SK-N-SH (cell line): Measurements from ENCODE around the gene KLHDC3. TPM values are rescaled to one million over a fixed set of nuclear protein-coding genes. Genes with fewer than 3 reads are reported as not detected.

Experiments
- CTCF ChIA-PET: fragments of 300-600, 350-600 bp; formaldehyde crosslinking; extraction: SDS; loops from one replicate; lab custom pipeline; 2021; lab: Yijun Ruan, JAX
- POLR2A ChIA-PET: fragments of 350-600 bp; sonication (Branson Sonifier 250); formaldehyde crosslinking; extraction: SDS; loops from one replicate; lab custom pipeline; 2020; ENCODE audit warnings: antibody characterized with exemption, inconsistent platforms; lab: Yijun Ruan, JAX
- DNase-seq: peaks from one replicate; pipeline ENCODE4 v3.0.0; 2012
- H2AFZ ChIP-seq: fragments of 200-600 bp; sonication (generic); 2 replicates; pipeline ENCODE4 v1.8.1; 2016; ENCODE audit warnings: antibody characterized with exemption, mild to moderate bottlenecking, low read depth
- H3F3A ChIP-seq: fragments of 200-600 bp; sonication (generic); replicated peaks from 2 replicates; pipeline ENCODE3; 2016; ENCODE audit warnings: antibody characterized with exemption, mild to moderate bottlenecking; ENCODE audit not compliant: insufficient read depth
- H3K27ac ChIP-seq, 2 experiments: fragments of 200-500 bp in 1 of 2; fragments of 200-600 bp in 1 of 2; sonication (Bioruptor generic) in 1 of 2; sonication (generic), shearing (Covaris generic) in 1 of 2; 2 replicates each; pipeline versions ENCODE4 v1.5.1 to v1.6.1; 2014 to 2016; ENCODE audit warnings: low read depth in 2 of 2, inconsistent platforms in 1 of 2, low read length in 1 of 2, mild to moderate bottlenecking in 1 of 2, mixed read lengths in 1 of 2
- H3K27me3 ChIP-seq: fragments of 200-600 bp; sonication (generic), shearing (Covaris generic); 2 replicates; pipeline ENCODE4 v1.6.1; 2016; ENCODE audit warnings: mixed run types; ENCODE audit not compliant: insufficient read depth
- H3K36me3 ChIP-seq, 2 experiments: fragments of 200-500 bp in 1 of 2; fragments of 200-600 bp in 1 of 2; sonication (Bioruptor generic) in 1 of 2; sonication (generic) in 1 of 2; replicated peaks in 1 of 2; 2 replicates each; pipeline versions ENCODE3 to v1.5.1; 2014 to 2016; ENCODE audit warnings: low read length in 1 of 2, mild to moderate bottlenecking in 1 of 2; ENCODE audit not compliant: insufficient read depth in 2 of 2, control insufficient read depth in 1 of 2
- H3K4me1 ChIP-seq, 2 experiments: fragments of 200-500 bp in 1 of 2; fragments of 200-600 bp in 1 of 2; sonication (Bioruptor generic) in 1 of 2; sonication (generic), shearing (Covaris generic) in 1 of 2; 2 replicates each; pipeline versions ENCODE4 v1.5.1 to v1.6.1; 2014 to 2016; ENCODE audit warnings: low read depth in 1 of 2, low read length in 1 of 2, mixed run types in 1 of 2; ENCODE audit not compliant: insufficient read depth in 2 of 2, control insufficient read depth in 1 of 2
- H3K4me2 ChIP-seq: fragments of 200-600 bp; sonication (generic), shearing (Covaris generic); 2 replicates; pipeline ENCODE4 v1.6.1; 2017; ENCODE audit warnings: mixed run types
- H3K4me3 ChIP-seq, 2 experiments: fragments of 200-500 bp in 1 of 2; fragments of 200-600 bp in 1 of 2; sonication (Bioruptor generic) in 1 of 2; sonication (generic), shearing (Covaris generic) in 1 of 2; 2 replicates each; pipeline versions ENCODE4 v1.5.1 to v1.8.1; 2014 to 2016; ENCODE audit warnings: low read depth in 2 of 2, inconsistent platforms in 1 of 2, low read length in 1 of 2, mild to moderate bottlenecking in 1 of 2, mixed read lengths in 1 of 2, moderate library complexity in 1 of 2
- H3K79me2 ChIP-seq: fragments of 200-600 bp; sonication (generic); 2 replicates; pipeline ENCODE4 v1.8.1; 2017; ENCODE audit warnings: mild to moderate bottlenecking; ENCODE audit not compliant: insufficient read depth
- H3K9ac ChIP-seq: fragments of 200-600 bp; sonication (generic); 2 replicates; pipeline ENCODE4 v1.6.1; 2017; ENCODE audit warnings: mixed run types
- H3K9me2 ChIP-seq: fragments of 200-600 bp; sonication (generic); 2 replicates; pipeline ENCODE4 v1.6.1; 2017; ENCODE audit warnings: mixed run types
- H3K9me3 ChIP-seq: fragments of 200-600 bp; sonication (generic); 2 replicates; pipeline ENCODE4 v1.6.1; 2017; ENCODE audit warnings: mixed run types, mild to moderate bottlenecking, moderate library complexity
- H4K20me1 ChIP-seq: fragments of 200-600 bp; sonication (generic); 2 replicates; pipeline ENCODE4 v1.6.1; 2017; ENCODE audit warnings: mild to moderate bottlenecking, mixed run types; ENCODE audit not compliant: insufficient read depth
- CHD2 ChIP-seq: fragments of 150-350 bp; IDR thresholded peaks from 2 replicates; pipeline ENCODE4 v1.6.1; 2018; ENCODE audit warnings: low read length; ENCODE audit not compliant: partially characterized antibody
- ELF1 ChIP-seq: IDR thresholded peaks from 2 replicates; pipeline ENCODE4 v1.4.0; 2012
- EP300 ChIP-seq, 2 experiments: IDR thresholded peaks; 2 replicates each; pipeline versions ENCODE4 v1.4.0 to v1.6.1; 2012; ENCODE audit warnings: borderline replicate concordance in 1 of 2, low read depth in 1 of 2, low read length in 1 of 2
- EZH2phosphoT487 ChIP-seq: fragments of 200-600 bp; sonication (generic); IDR thresholded peaks from 2 replicates; pipeline ENCODE4 v1.6.1; 2017; ENCODE audit warnings: low read depth, mixed run types, mild to moderate bottlenecking, antibody characterized with exemption, moderate library complexity, borderline replicate concordance
- FOSL2 ChIP-seq: IDR thresholded peaks from 2 replicates; pipeline ENCODE4 v1.4.0; 2012; ENCODE audit warnings: low read depth, mild to moderate bottlenecking, moderate library complexity, borderline replicate concordance
- FOXM1 ChIP-seq: IDR thresholded peaks from 2 replicates; pipeline ENCODE4 v1.4.0; 2012; ENCODE audit warnings: low read depth, mild to moderate bottlenecking
- GABPA ChIP-seq: IDR thresholded peaks from 2 replicates; pipeline ENCODE4 v1.4.0; 2012; ENCODE audit warnings: low read depth, mild to moderate bottlenecking
- GATA2 ChIP-seq: sonication (generic); formaldehyde crosslinking; IDR thresholded peaks from 2 replicates; pipeline ENCODE4 v1.5.0; 2020; ENCODE audit warnings: mild to moderate bottlenecking, missing genetic modification reagents
- JUND ChIP-seq: IDR thresholded peaks from 2 replicates; pipeline ENCODE4 v1.4.0; 2012
- NRF1 ChIP-seq: IDR thresholded peaks from 2 replicates; pipeline ENCODE4 v1.6.1; 2012; ENCODE audit warnings: low read depth, mild to moderate bottlenecking, low read length
- PBX3 ChIP-seq: IDR thresholded peaks from 2 replicates; pipeline ENCODE4; 2012
- RCOR1 ChIP-seq: fragments of 150-350 bp; IDR thresholded peaks from 2 replicates; pipeline ENCODE4 v1.6.1; 2017; ENCODE audit warnings: antibody characterized with exemption, low read length
- SMC3 ChIP-seq: IDR thresholded peaks from 2 replicates; pipeline ENCODE4 v1.6.1; 2012; ENCODE audit warnings: low read depth, low read length, improper control_type of control experiment
- TAF1 ChIP-seq: IDR thresholded peaks from 2 replicates; pipeline ENCODE4 v1.6.1; 2012; ENCODE audit warnings: low read depth, mild to moderate bottlenecking, low read length, moderate library complexity, borderline replicate concordance
- TCF12 ChIP-seq: IDR thresholded peaks from 2 replicates; pipeline ENCODE4 v1.4.0; 2012
- TEAD4 ChIP-seq: IDR thresholded peaks from 2 replicates; pipeline ENCODE4 v1.4.0; 2012; ENCODE audit warnings: mild to moderate bottlenecking, borderline replicate concordance; ENCODE audit not compliant: insufficient read depth
- USF1 ChIP-seq: IDR thresholded peaks from 2 replicates; pipeline ENCODE4 v1.4.0; 2012; ENCODE audit warnings: low read depth, borderline replicate concordance
- ZBTB33 ChIP-seq: IDR thresholded peaks from 2 replicates; pipeline ENCODE4 v1.4.0; 2012; ENCODE audit warnings: low read depth, borderline replicate concordance
- WGBS: methylation state at CpG from one replicate; pipeline ENCODE4 v1.1.6; 2017; ENCODE audit warnings: low lambda C conversion rate; 5-methylcytosine and 5-hydroxymethylcytosine counted together
- polyA plus RNA-seq, 3 experiments: library from polyadenylated mRNA; depleted of rRNA; stranded (reverse); fragments of >200 nt; gene quantifications; 2 replicates each; pipeline ENCODE4 v1.2.3, GENCODE V29; 2012
- TF ChIP-seq, protein P1 (sequence below): fragments of 150-350 bp; IDR thresholded peaks from 2 replicates; pipeline ENCODE4 v1.6.1; 2016; ENCODE audit warnings: mild to moderate bottlenecking, low read depth, low read length

KLHDC3 gene
- polyA plus RNA-seq, 1 of the 3 experiments (the other 2 are of a cell fraction), result 74.1 TPM

DNA sequence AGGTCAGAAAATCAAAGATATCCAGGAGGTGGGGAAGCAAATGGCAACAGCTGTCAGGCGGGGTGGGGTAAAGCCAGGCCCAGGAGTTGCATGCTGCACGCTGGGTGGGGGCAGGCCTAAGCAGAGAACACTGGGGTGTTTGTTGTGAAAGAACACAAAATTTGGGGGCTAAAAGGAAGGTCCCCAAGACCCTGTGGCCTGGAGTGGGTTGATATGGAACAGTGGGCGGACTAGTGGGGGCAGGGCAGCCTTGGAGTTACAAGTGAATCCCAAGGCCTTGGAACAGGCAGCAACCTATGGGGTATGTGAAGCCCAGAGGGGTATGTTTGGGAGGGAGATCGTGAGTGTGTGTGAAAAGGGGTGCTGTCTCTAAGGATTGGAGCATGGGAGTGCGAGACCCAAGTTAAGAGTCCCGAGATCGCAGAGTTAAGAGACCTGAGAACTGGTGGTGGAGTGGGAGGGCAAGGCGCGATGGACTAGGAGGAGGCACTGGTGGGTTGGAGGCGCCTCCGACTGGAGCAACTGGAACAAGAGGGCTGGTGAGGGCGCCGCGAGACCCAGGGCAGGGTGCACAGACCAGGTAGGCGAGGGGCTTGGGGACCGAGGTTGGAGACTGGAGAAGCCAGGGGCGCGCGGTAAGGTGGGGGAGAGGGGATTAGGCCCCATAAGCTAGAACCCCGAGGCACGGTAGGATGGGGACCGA, 38.9 kb downstream of the KLHDC3 start:
- Histone ChIP-seq H2AFZ (no peak overlapping the region), H3K4me2 (peak overlapping the region; percentile 99), H4K20me1 (no peaks in the 10 kb centered on the region), H3K36me3 (peaks cover 11 to 41% of the 10 kb centered on the region in 2 experiments), H3K79me2 (peaks cover 55% of the 10 kb centered on the region), H3K4me3 (peak overlapping the region; percentile 78 to 95), H3K27me3 (no peaks in the 10 kb centered on the region), H3K4me1 (peaks cover 11 to 26% of the 10 kb centered on the region in 2 experiments; a peak in 3 of 4 replicates), H3K9ac (peak overlapping the region; percentile 98), H3K9me3 (no peaks in the 10 kb centered on the region), H3K9me2 (no peaks in the 10 kb centered on the region), H3K27ac (peak overlapping the region; percentile 87 to 88), H3F3A (peaks cover 11% of the 10 kb centered on the region)
- no peak for TF ChIP-seq GABPA
- WGBS, result 32% methylated on average over 22 of the region's 22 CpGs
- ChIA-PET CTCF (interaction anchor here (1.0 to 2.3 kb wide), 4 partner anchors 36 to 91 kb away, joined by 4 to 7 read pairs (median 5); no protein-coding TSS in a partner anchor), POLR2A (interaction anchor here (0.6 to 2.5 kb wide), 8 partner anchors 13 to 411 kb away, joined by 3 to 8 read pairs (median 4); partner anchors contain the start of genes PTK7 and RRP36)
- no peak for DNase-seq

DNA sequence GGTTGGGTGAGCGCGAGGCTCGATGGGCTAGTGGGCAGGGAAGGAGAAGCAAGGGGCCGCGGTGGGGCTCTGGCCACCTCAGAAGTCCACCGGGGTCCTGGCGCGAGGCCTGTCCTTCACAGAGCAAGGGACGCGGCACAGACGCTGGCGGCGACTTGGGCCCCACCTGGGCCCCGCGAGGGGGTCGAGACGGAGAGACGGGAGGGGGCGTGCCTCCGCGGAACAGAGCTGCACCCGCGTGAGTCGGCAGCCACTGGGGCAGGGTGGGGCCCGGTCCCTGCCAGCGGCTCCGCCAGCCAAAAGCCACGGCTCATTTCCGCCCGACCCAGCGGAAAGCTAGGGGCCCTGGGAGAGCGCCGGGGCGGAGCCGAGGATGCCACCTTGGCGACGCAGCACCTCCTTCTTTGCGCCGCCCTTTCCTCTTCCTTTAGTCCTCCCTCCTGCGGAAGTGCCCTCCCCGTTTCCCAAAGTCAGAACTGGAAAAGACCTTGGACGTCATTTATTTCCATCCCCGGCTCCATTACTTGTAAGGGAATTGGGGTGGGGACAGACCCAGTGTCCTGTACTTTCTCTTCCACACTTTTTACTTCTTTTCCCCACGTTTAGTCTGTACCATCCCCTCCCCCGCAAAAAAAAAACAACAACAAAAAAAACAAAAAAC, 39.6 kb downstream of the KLHDC3 start, which contains the start of gene CUL7:
Gene CUL7, minus strand, starts transcription at position 307 of the 661 bp plus-strand sequence. CDS start 1,063 bp downstream, outside the sequence.
- Histone ChIP-seq H3K4me2 (peak within 1 kb of the TSS; percentile 99), H3K9me3 (no peaks in the 10 kb centered on the region), H3K27ac (peak within 1 kb of the TSS; percentile 87 to 88), H4K20me1 (no peaks in the 10 kb centered on the region), H3K9ac (peak within 1 kb of the TSS; percentile 98), H3K27me3 (no peaks in the 10 kb centered on the region), H3K79me2 (peaks cover 62% of the 10 kb centered on the region), H3K4me1 (peaks cover 11 to 32% of the 10 kb centered on the region in 2 experiments), H3K9me2 (no peaks in the 10 kb centered on the region), H3F3A (peaks cover 11% of the 10 kb centered on the region), H3K36me3 (peaks cover 11 to 37% of the 10 kb centered on the region in 2 experiments), H2AFZ (0 out of 2 replicates have a peak within 1 kb of the TSS, but pooled peaks have one; percentile 1), H3K4me3 (peak within 1 kb of the TSS; percentile 78 to 95)
- POLR2A ChIA-PET, result interaction anchor here (0.6 to 2.5 kb wide), 18 partner anchors 11 to 521 kb away, joined by 3 to 8 read pairs (median 4); partner anchors contain the start of genes CNPY3, KLHDC3, MEA1 and PPP2R5D
- CTCF ChIA-PET, result interaction anchor here (0.9 to 1.7 kb wide), 6 partner anchors 9 to 90 kb away, joined by 3 to 8 read pairs (median 4); no protein-coding TSS in a partner anchor
- WGBS, result 2% methylated on average over 24 of the region's 45 CpGs
- peak; percentile 98 for DNase-seq
- TF ChIP-seq FOSL2, result no peak
- TF ChIP-seq TEAD4, result no peak
- no peak for TF ChIP-seq EZH2phosphoT487
- TF ChIP-seq, protein P1, sequence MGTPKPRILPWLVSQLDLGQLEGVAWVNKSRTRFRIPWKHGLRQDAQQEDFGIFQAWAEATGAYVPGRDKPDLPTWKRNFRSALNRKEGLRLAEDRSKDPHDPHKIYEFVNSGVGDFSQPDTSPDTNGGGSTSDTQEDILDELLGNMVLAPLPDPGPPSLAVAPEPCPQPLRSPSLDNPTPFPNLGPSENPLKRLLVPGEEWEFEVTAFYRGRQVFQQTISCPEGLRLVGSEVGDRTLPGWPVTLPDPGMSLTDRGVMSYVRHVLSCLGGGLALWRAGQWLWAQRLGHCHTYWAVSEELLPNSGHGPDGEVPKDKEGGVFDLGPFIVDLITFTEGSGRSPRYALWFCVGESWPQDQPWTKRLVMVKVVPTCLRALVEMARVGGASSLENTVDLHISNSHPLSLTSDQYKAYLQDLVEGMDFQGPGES, result no peak
- peak; percentile 75 for TF ChIP-seq ELF1
- peak; percentile 75 for TF ChIP-seq CHD2
- TF ChIP-seq USF1, result peak; percentile 60; the same call in 1 of the 2 replicates
- peak; percentile 87 for TF ChIP-seq GABPA
- TF ChIP-seq TCF12, result no peak
- 0 out of 2 replicates have a peak, but pooled peaks have one; percentile 11 for TF ChIP-seq RCOR1
- no peak for TF ChIP-seq ZBTB33
- TF ChIP-seq NRF1, result no peak
- no peak for TF ChIP-seq SMC3
- TF ChIP-seq JUND, result no peak
- peak; percentile 70 for TF ChIP-seq PBX3
- TF ChIP-seq EP300 (IDR thresholded peaks at IDR 0.05; ENCODE audit: borderline replicate concordance in 1 of 2, low read depth in 1 of 2, low read length in 1 of 2), result no peak
- no peak for TF ChIP-seq GATA2 (CRISPR knock-in tag)
- peak; percentile 81 for TF ChIP-seq TAF1
- TF ChIP-seq FOXM1, result no peak
